MCF 10A (cell line): ENCODE measurements around the gene PNMT. TPM values are rescaled to one million over a fixed set of nuclear protein-coding genes. Genes with fewer than 3 reads are reported as not detected.

Experiments
- BruUV-seq: library from RNA; stranded (reverse); fragments of 400-500 nt; replicated peaks from 2 replicates; lab custom pipeline; 2021; lab: Mats Ljungman, UMichigan
- CTCF ChIA-PET: fragments of 300-600 bp; sonication (Branson Sonifier 250); formaldehyde crosslinking; extraction: SDS; loops from one replicate; lab custom pipeline; 2021; ENCODE audit warnings: antibody characterized with exemption, inconsistent platforms; lab: Yijun Ruan, JAX
- POLR2A ChIA-PET: fragments of 300-600, 350-650 bp; sonication (Branson Sonifier 250); formaldehyde crosslinking; extraction: SDS; loops from one replicate; lab custom pipeline; 2020; ENCODE audit warnings: antibody characterized with exemption, inconsistent platforms; lab: Yijun Ruan, JAX
- DNase-seq: peaks from one replicate; pipeline ENCODE4 v3.0.0-alpha.2; 2018; ENCODE audit not compliant: unreplicated experiment
- H3K27ac Mint-ChIP-seq: one replicate; pipeline ENCODE4 v1.8.0; 2022; ENCODE audit warnings: mild to moderate bottlenecking, low read depth, mixed read lengths; ENCODE audit not compliant: unreplicated experiment
- H3K27me3 Mint-ChIP-seq: one replicate; pipeline ENCODE4 v1.8.0; 2022; ENCODE audit warnings: mixed read lengths; ENCODE audit not compliant: insufficient read depth, unreplicated experiment
- H3K36me3 Mint-ChIP-seq: one replicate; pipeline ENCODE4 v1.8.0; 2022; ENCODE audit warnings: mild to moderate bottlenecking, moderate library complexity, mixed read lengths; ENCODE audit not compliant: insufficient read depth, unreplicated experiment
- H3K4me1 Mint-ChIP-seq: one replicate; pipeline ENCODE4 v1.8.0; 2022; ENCODE audit warnings: mixed read lengths; ENCODE audit not compliant: insufficient read depth, unreplicated experiment
- H3K4me3 Mint-ChIP-seq: one replicate; pipeline ENCODE4 v1.8.0; 2022; ENCODE audit warnings: mild to moderate bottlenecking, moderate library complexity, mixed read lengths; ENCODE audit not compliant: unreplicated experiment
- H3K9me3 Mint-ChIP-seq: one replicate; pipeline ENCODE4 v1.8.0; 2022; ENCODE audit warnings: mixed read lengths; ENCODE audit not compliant: unreplicated experiment
- CTCF ChIP-seq: fragments of 200-600 bp; IDR thresholded peaks from one replicate; pipeline ENCODE4 v1.8.0; 2022; ENCODE audit warnings: antibody characterized with exemption, mild to moderate bottlenecking; ENCODE audit not compliant: unreplicated experiment
- intact Hi-C: fragments of 100-400 bp; cut with micrococcal nuclease; formaldehyde crosslinking; loops from 2 replicates; pipeline ENCODE4 v1.14.1; 2022
- total RNA-seq: library from RNA; stranded (reverse); gene quantifications from 2 replicates; pipeline ENCODE4 v1.2.3, GENCODE V29; 2022

PNMT gene
- total RNA-seq, 1 experiment from 2014 or later = not detected

- Mint-ChIP-seq H3K4me3 (no peak overlapping the region), H3K27ac (no peak overlapping the region), H3K36me3 (peaks cover 13% of the 10 kb centered on the region), H3K9me3 (no peaks in the 10 kb centered on the region), H3K27me3 (peaks cover 23% of the 10 kb centered on the region), H3K4me1 (peaks cover 10% of the 10 kb centered on the region)
- no peak for DNase-seq
- no peak for TF ChIP-seq CTCF
- ChIA-PET CTCF (interaction anchor here (0.7 to 1.3 kb wide), 7 partner anchors 9 to 155 kb away, joined by 3 to 5 read pairs (median 3); no protein-coding TSS in a partner anchor), POLR2A (interaction anchor here (1.0 to 1.1 kb wide), 3 partner anchors 16 to 51 kb away, joined by 3 read pairs; no protein-coding TSS in a partner anchor)
- intact Hi-C loops = no loop called here
- no TSS peak for BruUV-seq
These were observed 4.5 kb downstream of the PNMT start for GRCh38 chr17:39672522-39673334.

DNA sequence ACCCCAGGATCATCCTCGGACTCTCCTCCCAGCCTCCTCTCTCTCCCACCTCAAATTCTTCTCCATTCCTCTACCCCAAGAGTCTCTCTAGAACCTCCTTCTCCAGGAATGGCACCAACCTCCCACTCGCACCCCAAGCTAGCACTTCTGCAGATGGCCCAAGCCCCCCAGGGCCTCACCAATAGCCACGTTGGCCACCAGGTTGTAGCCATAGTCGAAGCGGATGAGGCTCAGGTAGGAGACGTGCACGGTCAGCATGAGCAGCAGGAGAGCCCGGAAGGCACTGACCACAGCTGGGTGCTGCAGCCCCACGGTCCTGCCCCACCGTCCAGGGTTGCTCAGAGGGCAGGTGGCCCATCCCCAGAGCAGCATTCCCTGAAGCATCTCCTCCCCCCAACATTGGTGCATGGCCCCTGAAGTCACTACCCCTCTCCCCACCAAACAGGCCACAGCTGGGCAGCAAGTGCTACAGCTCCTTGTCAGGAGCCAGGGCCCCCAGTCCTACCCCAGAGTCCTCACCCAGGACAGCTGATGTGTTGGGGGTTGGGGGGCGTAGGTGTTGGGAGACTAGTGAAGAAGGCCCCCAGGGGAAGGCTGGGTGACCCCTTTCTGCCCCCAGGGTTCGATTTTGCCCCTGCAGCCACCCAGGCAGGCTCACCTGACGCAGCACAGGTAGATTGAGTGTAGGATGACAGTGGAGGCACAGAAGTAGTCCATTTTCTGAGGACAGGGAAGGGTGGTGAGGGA is 5.3 kb downstream of the PNMT start:
- no peak overlapping the region for H3K27ac Mint-ChIP-seq

DNA sequence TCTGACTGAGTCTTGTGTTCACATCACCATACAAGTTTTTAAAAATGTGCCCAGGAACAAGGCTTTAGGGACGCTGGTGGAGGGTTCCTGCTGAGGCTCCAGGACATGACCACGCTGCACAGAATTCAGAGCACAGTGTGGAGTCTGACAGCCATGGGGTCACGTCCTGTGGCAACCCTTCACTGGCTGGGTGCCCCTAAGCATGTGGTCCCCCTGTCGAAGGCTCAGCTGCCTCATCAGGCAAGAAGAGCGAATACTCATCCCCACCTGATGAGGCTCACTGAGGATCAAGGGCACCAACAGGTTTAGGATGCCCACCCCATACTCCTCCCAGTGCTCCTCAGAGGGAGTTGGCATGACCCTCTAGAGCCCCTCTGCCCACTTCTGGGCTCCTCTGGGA is 5.9 kb downstream of the PNMT start:
- no TSS peak for BruUV-seq
- ChIA-PET POLR2A (no interaction called here), CTCF (interaction anchor here (0.6 to 1.0 kb wide), 3 partner anchors 26 to 704 kb away, joined by 3 to 4 read pairs (median 3); no protein-coding TSS in a partner anchor)
- no peak overlapping the region for H3K27ac Mint-ChIP-seq
- H3K27me3 Mint-ChIP-seq = peaks cover 11% of the 10 kb centered on the region
- intact Hi-C loops = no loop called here
- TF ChIP-seq CTCF = no peak
- H3K36me3 Mint-ChIP-seq = peaks cover 11% of the 10 kb centered on the region
- peaks cover 4% of the 10 kb centered on the region for H3K4me1 Mint-ChIP-seq
- no peak for DNase-seq
- no peaks in the 10 kb centered on the region for H3K9me3 Mint-ChIP-seq
- H3K4me3 Mint-ChIP-seq = no peak overlapping the region

More for the DNA sequence above, 5.3 kb downstream of the PNMT start:
- intact Hi-C loops = no loop called here
- Mint-ChIP-seq H3K27me3 (peaks cover 18% of the 10 kb centered on the region), H3K4me1 (peaks cover 7% of the 10 kb centered on the region), H3K9me3 (no peaks in the 10 kb centered on the region), H3K4me3 (no peak overlapping the region), H3K36me3 (peaks cover 13% of the 10 kb centered on the region)
- DNase-seq = no peak
- ChIA-PET POLR2A (interaction anchor here (1.0 kb wide), 2 partner anchors 23 to 52 kb away, joined by 3 read pairs; no protein-coding TSS in a partner anchor), CTCF (interaction anchor here (0.6 to 0.9 kb wide), 2 partner anchors 51 to 703 kb away, joined by 3 read pairs; no protein-coding TSS in a partner anchor)
- BruUV-seq = no TSS peak
- TF ChIP-seq CTCF = no peak
